K562 (cell line): ENCODE data around the gene LANCL1. TPM values are rescaled to one million over a fixed set of nuclear protein-coding genes. Genes with fewer than 3 reads are reported as not detected.
"Not testable (repeated sequence)": the region's sequence is repeated elsewhere in the genome, so short reads cannot be mapped to it uniquely, and the experiment has no call there.

Source experiments
- ATAC-seq: fragments of 200-7000 bp; cut with Tn5 transposase; 3 replicates; pipeline ENCODE4 v1.9.1; 2020; ENCODE audit warnings: moderate library complexity
- BruUV-seq: library from RNA; stranded (reverse); fragments of 400-500 nt; replicated peaks from 2 replicates; lab custom pipeline; 2021; lab: Mats Ljungman, UMichigan
- CTCF ChIA-PET: fragments of 300-600 bp; formaldehyde crosslinking; extraction: SDS; loops from one replicate; lab custom pipeline; 2021; ENCODE audit warnings: low intra/inter-chr PET ratio; lab: Yijun Ruan, JAX
- POLR2A ChIA-PET: fragments of 300-600, 350-650 bp; sonication (Branson Sonifier 250); formaldehyde crosslinking; extraction: SDS; loops from one replicate; lab custom pipeline; 2021; ENCODE audit warnings: antibody characterized with exemption, inconsistent platforms; lab: Yijun Ruan, JAX
- DNase-seq, 4 experiments: peaks; one replicate each; pipeline versions ENCODE4 v3.0.0 to v3.0.0-alpha.2; 2011 to 2018; ENCODE audit warnings: low spot score in 3 of 4, mixed read lengths in 3 of 4; ENCODE audit errors: extremely low read depth in 1 of 4
- FAIRE-seq: peaks from 2 replicates; lab custom pipeline; 2011; peaks lifted over from hg19 to GRCh38; lab: Jason Lieb, UNC
- H2AFZ ChIP-seq: 2 replicates; pipeline ENCODE4 v1.6.0; 2011; ENCODE audit warnings: low read depth, low read length, control low read depth, inconsistent platforms
- H3K27ac ChIP-seq: fragments of 200-600 bp; 3 replicates; pipeline ENCODE4 v1.8.0; 2011; ENCODE audit warnings: low read depth, mild to moderate bottlenecking, control low read depth, inconsistent platforms, low read length, moderate library complexity, mixed read lengths; ENCODE audit errors: extremely low read depth
- H3K27me3 ChIP-seq, 2 experiments: fragments of 300-600 bp in 1 of 2; 2 replicates in 1 of 2; 3 replicates in 1 of 2; pipeline versions ENCODE4 v1.6.0 to v1.8.0; 2011; ENCODE audit warnings: inconsistent platforms in 2 of 2, low read length in 2 of 2, mild to moderate bottlenecking in 1 of 2, mixed read lengths in 1 of 2, moderate library complexity in 1 of 2; ENCODE audit not compliant: control insufficient read depth in 2 of 2, insufficient read depth in 2 of 2
- H3K36me3 ChIP-seq: fragments of 300-600 bp; 3 replicates; pipeline ENCODE4 v1.8.0; 2011; ENCODE audit warnings: mild to moderate bottlenecking, low read length, inconsistent platforms; ENCODE audit not compliant: control insufficient read depth, insufficient read depth
- H3K4me1 ChIP-seq, 2 experiments: fragments of 200-600 bp in 1 of 2; replicated peaks in 1 of 2; 2 replicates in 1 of 2; 3 replicates in 1 of 2; pipeline versions ENCODE4 v1.5.1 to v1.8.0; 2011; ENCODE audit warnings: inconsistent platforms in 2 of 2, low read length in 2 of 2, mild to moderate bottlenecking in 1 of 2, mixed read lengths in 1 of 2, moderate library complexity in 1 of 2; ENCODE audit not compliant: control insufficient read depth in 2 of 2, insufficient read depth in 2 of 2
- H3K4me2 ChIP-seq: 2 replicates; pipeline ENCODE4 v1.6.1; 2011; ENCODE audit warnings: low read length, control low read depth, inconsistent platforms, mixed read lengths; ENCODE audit not compliant: insufficient read depth
- H3K4me3 ChIP-seq: fragments of 200-600 bp; sonication (generic), shearing (Covaris generic); 2 replicates; pipeline ENCODE4 v1.5.1; 2016; ENCODE audit warnings: control low read depth, inconsistent platforms
- H3K79me2 ChIP-seq: fragments of 200-600 bp; 3 replicates; pipeline ENCODE4 v1.8.0; 2011; ENCODE audit warnings: low read length, inconsistent platforms; ENCODE audit not compliant: control insufficient read depth, insufficient read depth
- H3K9ac ChIP-seq, 2 experiments: 2 replicates each; pipeline versions ENCODE4 v1.6.0 to v1.6.1; 2011; ENCODE audit warnings: low read depth in 2 of 2, low read length in 2 of 2, control low read depth in 1 of 2, inconsistent platforms in 1 of 2, mild to moderate bottlenecking in 1 of 2, mixed read lengths in 1 of 2; ENCODE audit not compliant: insufficient read depth in 1 of 2
- H3K9me1 ChIP-seq: one replicate; pipeline ENCODE4 v1.6.0; 2011; ENCODE audit warnings: inconsistent platforms, mild to moderate bottlenecking, low read length, moderate library complexity; ENCODE audit not compliant: control insufficient read depth, insufficient read depth
- H3K9me3 ChIP-seq: replicated peaks from 2 replicates; pipeline ENCODE4 v1.5.1; 2011; ENCODE audit warnings: low read depth, low read length, inconsistent platforms; ENCODE audit not compliant: control insufficient read depth, insufficient read depth
- H4K20me1 ChIP-seq: replicated peaks from 2 replicates; pipeline ENCODE4 v1.6.1; 2011; ENCODE audit warnings: low read length, inconsistent platforms, mixed read lengths; ENCODE audit not compliant: control insufficient read depth, insufficient read depth
- CBFA2T2 ChIP-seq: fragments of 450-650 bp; conservative IDR thresholded peaks from 2 replicates; pipeline ENCODE4 v1.6.1; 2017; ENCODE audit warnings: mild to moderate bottlenecking
- CBFA2T3 ChIP-seq: fragments of 450-650 bp; IDR thresholded peaks from 2 replicates; pipeline ENCODE4 v1.6.1; 2017
- DDX20 ChIP-seq: fragments of 450-650 bp; IDR thresholded peaks from 2 replicates; pipeline ENCODE4 v1.6.1; 2016; ENCODE audit warnings: missing genetic modification characterization, low read depth, mild to moderate bottlenecking, missing compliant biosample characterization, moderate library complexity
- FOXA3 ChIP-seq, 2 experiments: fragments of 450-650 bp in 1 of 2; sonication (generic) in 1 of 2; formaldehyde crosslinking; IDR thresholded peaks in 1 of 2; conservative IDR thresholded peaks in 1 of 2; 2 replicates each; pipeline versions ENCODE4 v1.4.0 to v1.8.0; 2020 to 2022; ENCODE audit warnings: mild to moderate bottlenecking in 2 of 2, missing genetic modification reagents in 1 of 2
- HMG20B ChIP-seq: fragments of 250-450 bp; sonication (Bioruptor Pico); IDR thresholded peaks from 2 replicates; pipeline ENCODE4 v1.5.0; 2021; ENCODE audit warnings: mild to moderate bottlenecking
- KDM1A ChIP-seq, 2 experiments: fragments of 450-650 bp; IDR thresholded peaks; 2 replicates each; pipeline ENCODE4 v1.6.1; 2016; ENCODE audit warnings: mild to moderate bottlenecking in 2 of 2
- MEIS2 ChIP-seq: fragments of 450-650 bp; IDR thresholded peaks from 2 replicates; pipeline ENCODE4 v1.6.1; 2014; ENCODE audit warnings: mild to moderate bottlenecking; ENCODE audit not compliant: partially characterized antibody
- SREBF1 ChIP-seq: fragments of 150-350 bp; IDR thresholded peaks from 2 replicates; pipeline ENCODE4 v1.6.1; 2014; ENCODE audit warnings: antibody characterized with exemption, low read depth, low read length, borderline replicate concordance
- TCF3 ChIP-seq: sonication (generic); formaldehyde crosslinking; IDR thresholded peaks from 2 replicates; pipeline ENCODE4 v1.4.0; 2020; ENCODE audit warnings: mild to moderate bottlenecking, missing genetic modification reagents
- TRIM24 ChIP-seq, 2 experiments: fragments of 450-650 bp; IDR thresholded peaks; 2 replicates each; pipeline ENCODE4 v1.6.1; 2016
- ZNF146 ChIP-seq: IDR thresholded peaks from one replicate; pipeline ENCODE4 v1.6.1; 2018; ENCODE audit warnings: missing compliant biosample characterization; ENCODE audit not compliant: unreplicated experiment
- ZNF184 ChIP-seq: sonication (generic); formaldehyde crosslinking; IDR thresholded peaks from 2 replicates; pipeline ENCODE4 v1.5.0; 2020; ENCODE audit warnings: missing genetic modification reagents
- WGBS: fragments of 100-300 bp; shearing (Covaris generic); methylation state at CpG from one replicate; pipeline ENCODE4 v1.1.6; 2016; ENCODE audit warnings: low coverage, mixed read lengths; ENCODE audit not compliant: insufficient coverage; ENCODE audit errors: missing lambda C conversion rate; 5-methylcytosine and 5-hydroxymethylcytosine counted together
- in situ Hi-C: fragments of 300-500 bp; cut with MboI; formaldehyde crosslinking; loops from 4 replicates; pipeline ENCODE4 v1.15.0; 2018; ENCODE audit warnings: inconsistent platforms, mixed read lengths
- intact Hi-C: fragments of 100-400 bp; cut with micrococcal nuclease; formaldehyde crosslinking; loops from 2 replicates; pipeline ENCODE4 v1.14.2; 2022
- polyA plus RNA-seq, 8 experiments: library from polyadenylated mRNA; depleted of rRNA in 4 of 8; stranded (reverse) in 5 of 8; unstranded in 3 of 8; fragments of >200 nt; fragmentation: Nextera tagmentation in 2 of 8; fragmentation: Illumina TruSeq in 1 of 8; extraction: Ambion mirVana in 2 of 8; extraction: Trizol in 1 of 8; gene quantifications; 2 replicates each; pipeline versions ENCODE4 v1.2.1 to v1.2.3, GENCODE V29; 2011 to 2014; ENCODE audit warnings: inconsistent platforms in 1 of 8, missing spikeins in 1 of 8
- total RNA-seq, 7 experiments: library from RNA; depleted of rRNA in 6 of 7; stranded (reverse); fragments of >200 nt in 6 of 7; fragmentation: Illumina TruSeq in 2 of 7; extraction: Trizol in 2 of 7; gene quantifications; 2 replicates each; pipeline versions ENCODE4 v1.2.1 to v1.2.3, GENCODE V29; 2011 to 2021; ENCODE audit warnings: low replicate concordance in 1 of 7
- TF ChIP-seq, protein P1 (sequence below): fragments of 450-650 bp; IDR thresholded peaks from 2 replicates; pipeline ENCODE4 v1.6.1; 2016; ENCODE audit warnings: mild to moderate bottlenecking
- TF ChIP-seq, protein P2 (sequence below): fragments of 450-650 bp; IDR thresholded peaks from 2 replicates; pipeline ENCODE4 v1.6.1; 2018; ENCODE audit warnings: mild to moderate bottlenecking, low read depth; ENCODE audit not compliant: partially characterized antibody

Gene LANCL1
- total and polyA plus RNA-seq, 9 of the 15 experiments (the other 6 are each of a cell fraction or from before 2014, with no cell fraction given) = 15.3 to 56.3 (median 30.1) TPM

DNA sequence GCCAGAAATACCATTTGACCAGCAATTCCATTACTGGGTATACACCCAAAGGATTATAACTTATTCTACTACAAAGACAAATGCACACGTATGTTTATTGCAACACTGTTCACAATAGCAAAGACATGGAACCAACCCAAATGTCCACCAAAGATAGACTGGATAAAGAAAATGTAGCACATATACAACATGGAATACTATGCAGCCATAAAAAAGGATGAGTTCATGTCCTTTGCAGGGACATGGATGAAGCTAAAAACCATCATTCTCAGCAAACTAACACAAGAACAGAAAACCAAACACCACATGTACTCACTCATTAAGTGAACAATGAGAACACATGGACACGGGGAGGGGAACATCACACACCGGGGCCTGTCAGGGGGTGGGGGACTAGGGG is 25.6 kb downstream of the LANCL1 start:
- H3K27ac ChIP-seq, H3K4me2 ChIP-seq, H3K27me3 ChIP-seq, ATAC-seq, H3K4me1 ChIP-seq, FAIRE-seq, CTCF ChIA-PET, H2AFZ ChIP-seq, H3K9me1 ChIP-seq, H3K79me2 ChIP-seq, H4K20me1 ChIP-seq, H3K9me3 ChIP-seq, H3K4me3 ChIP-seq, BruUV-seq, H3K9ac ChIP-seq, H3K36me3 ChIP-seq, DNase-seq, POLR2A ChIA-PET, intact Hi-C loops: not testable (repeated sequence)
- TF ChIP-seq KDM1A (IDR thresholded peaks at IDR 0.05) = 0 out of 4 replicates have a peak, but pooled peaks of 1 of the 2 experiments have one; percentile 19
- TF ChIP-seq ZNF146 = peak; percentile 51
- in situ Hi-C loops = loop anchor here (25.0 kb wide), 1 partner anchor 439 kb away; the partner anchor contains the start of gene RPE
- 83% methylated on average over 3 of the region's 3 CpGs for WGBS

DNA sequence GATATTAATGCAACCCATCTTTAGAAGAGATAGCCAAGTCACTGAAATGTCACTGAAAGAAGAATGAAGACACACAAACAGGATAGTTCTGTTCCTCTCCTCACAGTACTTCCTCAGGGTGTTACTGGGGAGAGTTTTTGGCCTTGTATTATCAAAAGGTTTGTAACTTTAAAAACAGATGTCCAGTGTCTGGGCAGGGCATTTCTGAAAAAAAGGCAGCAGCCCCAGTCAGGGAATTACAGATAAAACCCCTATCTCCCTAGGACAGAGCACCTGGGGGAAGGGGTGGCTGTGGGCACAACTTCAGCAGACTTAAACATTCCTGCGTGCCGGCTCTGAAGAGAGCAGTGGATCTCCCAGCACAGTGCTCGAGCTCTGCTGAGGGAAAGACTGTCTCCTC is 30.8 kb downstream of the LANCL1 start:
- ATAC-seq (no peak), DNase-seq (peak in 1 of 4 experiments; percentile 20), FAIRE-seq (no peak)
- 33% methylated on average over 1 of the region's 3 CpGs for WGBS
- H3K4me3 ChIP-seq = no peak overlapping the region
- BruUV-seq = no TSS peak
- H4K20me1 ChIP-seq = no peaks in the 10 kb centered on the region
- no peaks in the 10 kb centered on the region for H3K79me2 ChIP-seq
- H3K27ac ChIP-seq = no peak overlapping the region
- CTCF ChIA-PET = interaction anchor here (0.6 kb wide), 1 partner anchor 212 kb away, joined by 3 read pairs; no protein-coding TSS in a partner anchor
- no peaks in the 10 kb centered on the region for H3K27me3 ChIP-seq
- POLR2A ChIA-PET = no interaction called here
- intact Hi-C loops = loop anchor here (5.0 kb wide), 2 partner anchors 127 to 712 kb away; no protein-coding TSS in a partner anchor
- no peaks in the 10 kb centered on the region for H3K9me3 ChIP-seq
- H2AFZ ChIP-seq = no peak overlapping the region
- no peak overlapping the region for H3K4me2 ChIP-seq
- no peaks in the 10 kb centered on the region for H3K4me1 ChIP-seq
- in situ Hi-C loops = no loop called here
- no peaks in the 10 kb centered on the region for H3K36me3 ChIP-seq
- H3K9ac ChIP-seq = no peak overlapping the region
- H3K9me1 ChIP-seq = no peaks in the 10 kb centered on the region
- TF ChIP-seq MEIS2 = no peak
- peak; percentile 48 for TF ChIP-seq CBFA2T2
- TF ChIP-seq, protein P1, sequence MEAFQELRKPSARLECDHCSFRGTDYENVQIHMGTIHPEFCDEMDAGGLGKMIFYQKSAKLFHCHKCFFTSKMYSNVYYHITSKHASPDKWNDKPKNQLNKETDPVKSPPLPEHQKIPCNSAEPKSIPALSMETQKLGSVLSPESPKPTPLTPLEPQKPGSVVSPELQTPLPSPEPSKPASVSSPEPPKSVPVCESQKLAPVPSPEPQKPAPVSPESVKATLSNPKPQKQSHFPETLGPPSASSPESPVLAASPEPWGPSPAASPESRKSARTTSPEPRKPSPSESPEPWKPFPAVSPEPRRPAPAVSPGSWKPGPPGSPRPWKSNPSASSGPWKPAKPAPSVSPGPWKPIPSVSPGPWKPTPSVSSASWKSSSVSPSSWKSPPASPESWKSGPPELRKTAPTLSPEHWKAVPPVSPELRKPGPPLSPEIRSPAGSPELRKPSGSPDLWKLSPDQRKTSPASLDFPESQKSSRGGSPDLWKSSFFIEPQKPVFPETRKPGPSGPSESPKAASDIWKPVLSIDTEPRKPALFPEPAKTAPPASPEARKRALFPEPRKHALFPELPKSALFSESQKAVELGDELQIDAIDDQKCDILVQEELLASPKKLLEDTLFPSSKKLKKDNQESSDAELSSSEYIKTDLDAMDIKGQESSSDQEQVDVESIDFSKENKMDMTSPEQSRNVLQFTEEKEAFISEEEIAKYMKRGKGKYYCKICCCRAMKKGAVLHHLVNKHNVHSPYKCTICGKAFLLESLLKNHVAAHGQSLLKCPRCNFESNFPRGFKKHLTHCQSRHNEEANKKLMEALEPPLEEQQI = no peak
- TF ChIP-seq SREBF1 = no peak
- peak; percentile 42 for TF ChIP-seq TCF3
- TF ChIP-seq TRIM24 (IDR thresholded peaks at IDR 0.05) = no peak
- peak; percentile 71 for TF ChIP-seq CBFA2T3
- TF ChIP-seq ZNF184 (CRISPR knock-in tag) = no peak
- TF ChIP-seq, protein P2, sequence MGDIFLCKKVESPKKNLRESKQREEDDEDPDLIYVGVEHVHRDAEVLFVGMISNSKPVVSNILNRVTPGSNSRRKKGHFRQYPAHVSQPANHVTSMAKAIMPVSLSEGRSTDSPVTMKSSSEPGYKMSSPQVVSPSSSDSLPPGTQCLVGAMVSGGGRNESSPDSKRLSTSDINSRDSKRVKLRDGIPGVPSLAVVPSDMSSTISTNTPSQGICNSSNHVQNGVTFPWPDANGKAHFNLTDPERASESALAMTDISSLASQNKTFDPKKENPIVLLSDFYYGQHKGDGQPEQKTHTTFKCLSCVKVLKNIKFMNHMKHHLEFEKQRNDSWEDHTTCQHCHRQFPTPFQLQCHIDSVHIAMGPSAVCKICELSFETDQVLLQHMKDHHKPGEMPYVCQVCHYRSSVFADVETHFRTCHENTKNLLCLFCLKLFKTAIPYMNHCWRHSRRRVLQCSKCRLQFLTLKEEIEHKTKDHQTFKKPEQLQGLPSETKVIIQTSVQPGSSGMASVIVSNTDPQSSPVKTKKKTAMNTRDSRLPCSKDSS = no peak
- no peak for TF ChIP-seq FOXA3 (CRISPR knock-in tag; conservative IDR thresholded peaks at IDR 0.05 in 1 of 2, IDR thresholded peaks at IDR 0.05 in 1 of 2)
- TF ChIP-seq DDX20 = no peak
- no peak for TF ChIP-seq HMG20B
